SHP77 treated with DMSO at 0.1 percent for 48 hours (cell line): Measurements from ENCODE around the gene DUSP6.
"Not testable (repeated sequence)": the region's sequence is repeated elsewhere in the genome, so short reads cannot be mapped to it uniquely, and the experiment has no call there.

Source experiments
- DNase-seq: peaks from one replicate; lab custom pipeline; 2025; lab: John Stamatoyannopoulos, UW

DUSP6 gene

DNA sequence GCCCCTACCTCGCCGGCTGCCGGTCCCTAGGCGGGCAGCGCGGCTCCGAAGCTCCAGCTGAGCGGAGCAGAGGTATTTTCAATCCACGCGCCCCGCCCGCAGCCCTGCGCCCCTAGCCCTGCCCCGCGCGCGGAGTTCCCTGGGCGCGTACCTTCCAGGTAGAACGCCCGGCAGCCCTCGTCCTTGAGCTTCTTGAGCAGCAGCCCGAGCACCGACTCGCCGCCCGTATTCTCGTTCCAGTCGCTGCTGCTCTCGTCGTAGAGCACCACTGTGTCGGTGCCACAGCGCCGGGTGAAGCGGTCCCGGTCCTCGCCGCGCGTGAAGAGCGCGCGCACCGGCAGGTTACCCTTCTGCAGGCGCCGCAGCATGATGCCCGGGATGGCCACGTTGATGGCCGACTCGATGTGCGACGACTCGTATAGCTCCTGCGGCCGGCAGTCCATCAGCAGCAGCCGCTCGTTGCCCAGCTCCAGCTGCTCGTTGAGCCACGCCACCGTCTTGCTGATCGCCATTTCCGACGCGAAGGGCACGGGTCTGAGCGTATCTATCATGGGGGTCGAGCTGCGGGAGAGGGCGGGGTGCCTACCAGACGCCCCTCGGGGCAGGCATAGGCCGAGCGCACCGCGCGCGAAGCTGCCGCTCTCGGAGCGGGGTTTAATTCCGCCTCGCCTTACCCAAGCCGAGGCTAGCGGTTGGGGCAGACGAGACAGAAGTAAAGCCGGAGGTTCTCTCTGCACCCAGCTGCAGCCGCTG, 636 bp downstream of the DUSP6 start:
- DNase-seq = no peak

DNA sequence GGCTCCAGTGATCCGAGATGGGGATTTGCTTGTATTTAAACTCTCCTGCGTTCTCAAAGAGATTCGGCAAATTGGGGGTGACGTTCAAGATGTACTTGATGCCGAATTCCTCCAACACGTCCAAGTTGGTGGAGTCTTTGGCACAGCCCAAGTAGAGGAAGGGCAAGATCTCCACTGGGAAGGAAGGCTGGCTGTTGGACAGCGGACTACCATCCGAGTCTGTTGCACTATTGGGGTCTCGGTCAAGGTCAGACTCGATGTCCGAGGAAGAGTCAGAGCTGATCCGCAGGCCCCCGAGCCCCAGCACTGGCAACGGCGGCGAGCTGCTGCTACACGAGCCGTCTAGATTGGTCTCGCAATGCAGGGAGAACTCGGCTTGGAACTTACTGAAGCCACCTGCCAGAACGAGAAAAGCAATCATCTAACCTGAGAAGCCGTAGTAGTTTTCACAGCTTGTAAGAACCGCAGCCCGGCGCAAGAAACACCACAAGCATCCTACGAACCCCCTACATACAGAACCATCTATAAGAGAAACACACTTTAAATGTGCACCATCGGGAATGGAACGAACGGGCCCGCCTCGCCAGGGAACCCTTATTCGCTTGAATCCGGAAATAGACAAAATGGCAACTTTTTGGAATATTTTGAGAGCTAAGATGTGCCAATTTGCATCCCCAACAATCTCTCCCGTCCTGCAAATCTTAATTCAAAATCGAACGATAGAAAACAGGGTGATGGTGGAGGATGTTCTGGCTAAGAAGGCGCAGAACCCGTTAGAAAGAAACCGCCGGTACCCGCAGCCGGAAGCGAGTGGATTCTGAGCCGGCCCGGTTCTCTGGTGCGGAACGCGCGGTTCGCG, 1.4 kb downstream of the DUSP6 start:
- DNase-seq = no peak

DNA sequence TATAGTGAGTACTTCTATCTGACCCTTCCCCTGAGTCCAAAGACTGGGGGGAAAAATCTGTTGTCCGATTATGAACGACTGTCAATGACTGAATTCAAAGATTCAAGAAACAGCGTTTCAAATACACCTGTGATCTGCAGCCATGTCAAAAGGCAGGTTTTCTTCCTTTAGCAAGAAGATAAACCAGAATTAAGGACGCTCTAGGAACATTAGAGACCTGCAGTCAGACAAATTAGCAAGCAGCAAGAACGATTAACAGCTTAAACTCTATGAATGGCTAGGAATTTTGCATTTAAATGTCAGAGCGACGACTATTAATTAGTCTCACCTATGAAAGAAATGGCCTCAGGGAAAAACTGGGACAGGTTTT, 2.1 kb downstream of the DUSP6 start:
- no peak for DNase-seq

DNA sequence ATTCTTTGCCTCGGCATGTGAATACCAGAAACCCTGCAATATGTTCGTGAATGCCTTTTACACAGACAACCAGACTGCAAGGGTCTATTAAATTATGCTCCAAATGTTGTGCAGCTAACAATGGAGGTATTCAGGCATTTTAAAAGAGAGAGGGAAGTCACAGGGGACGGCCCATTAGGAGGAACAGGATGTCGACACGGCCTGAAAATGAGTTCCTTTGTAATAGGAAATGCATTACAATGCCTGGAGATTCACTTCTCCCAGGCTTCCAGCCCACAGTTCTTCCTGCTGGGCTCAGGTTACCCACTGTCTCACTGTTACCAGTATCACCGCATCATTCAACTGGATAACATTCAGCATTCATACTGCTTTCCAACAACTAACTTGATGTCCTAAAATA, 2.5 kb downstream of the DUSP6 start:
- DNase-seq = no peak

DNA sequence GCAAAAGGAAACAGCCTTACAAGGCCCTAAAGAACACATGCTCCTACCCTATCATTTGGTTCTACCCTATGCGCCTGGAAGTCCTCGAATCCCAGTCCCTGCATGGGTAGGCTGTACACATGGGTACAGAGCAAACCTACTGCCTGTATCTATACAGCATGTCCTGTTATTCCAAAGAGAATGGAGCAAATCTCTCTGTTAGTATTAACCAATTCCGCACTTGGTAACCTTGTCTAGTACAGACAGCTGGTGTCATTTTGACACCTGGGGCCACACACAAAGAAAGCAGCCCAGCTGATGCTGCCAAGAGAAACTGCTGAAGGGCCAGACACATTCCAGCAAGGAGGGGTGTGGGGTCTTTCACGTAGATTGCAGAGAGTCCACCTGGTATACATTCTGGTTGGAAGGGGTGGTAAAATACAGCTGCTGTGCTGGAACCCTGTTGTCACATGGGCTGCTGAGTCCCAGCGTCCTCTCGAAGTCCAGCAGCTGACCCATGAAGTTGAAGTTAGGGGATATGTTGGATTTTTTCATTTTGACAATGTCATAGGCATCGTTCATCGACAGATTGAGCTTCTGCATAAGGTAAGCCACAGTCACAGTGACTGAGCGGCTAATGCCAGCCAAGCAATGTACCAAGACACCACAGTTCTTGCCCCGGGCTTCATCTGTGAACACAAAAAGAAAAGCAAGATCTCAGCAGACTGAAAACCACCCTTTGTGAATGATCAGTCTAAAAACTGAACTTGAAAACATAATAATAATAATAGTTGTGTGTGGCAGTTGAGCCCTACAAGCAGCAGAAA, 3.2 kb downstream of the DUSP6 start:
- DNase-seq = peak; percentile 65

DNA sequence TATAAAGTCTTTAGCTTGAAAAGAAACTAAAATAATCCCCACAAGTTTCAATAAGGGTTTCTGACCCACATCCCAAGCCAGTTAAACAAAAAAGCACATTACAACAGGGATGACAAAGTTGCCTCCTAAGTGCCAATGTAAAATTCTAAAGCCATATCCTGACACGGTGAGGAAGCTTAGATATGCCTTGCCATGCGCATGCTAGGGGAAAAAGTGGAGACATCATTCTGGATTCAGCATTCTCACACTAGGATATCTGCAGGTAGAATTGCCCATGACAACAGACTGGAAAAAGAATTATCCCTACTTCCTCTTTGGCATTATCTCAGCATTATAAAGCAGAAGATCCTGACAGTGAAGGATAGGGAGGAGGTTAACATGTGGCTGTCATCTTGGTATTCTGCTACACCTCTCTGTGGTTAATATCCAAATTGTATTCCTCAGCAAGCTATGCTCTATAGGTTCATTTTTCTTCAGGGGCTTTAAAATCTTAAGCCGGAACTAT, 4.9 kb downstream of the DUSP6 start:
- DNase-seq = no peak

DNA sequence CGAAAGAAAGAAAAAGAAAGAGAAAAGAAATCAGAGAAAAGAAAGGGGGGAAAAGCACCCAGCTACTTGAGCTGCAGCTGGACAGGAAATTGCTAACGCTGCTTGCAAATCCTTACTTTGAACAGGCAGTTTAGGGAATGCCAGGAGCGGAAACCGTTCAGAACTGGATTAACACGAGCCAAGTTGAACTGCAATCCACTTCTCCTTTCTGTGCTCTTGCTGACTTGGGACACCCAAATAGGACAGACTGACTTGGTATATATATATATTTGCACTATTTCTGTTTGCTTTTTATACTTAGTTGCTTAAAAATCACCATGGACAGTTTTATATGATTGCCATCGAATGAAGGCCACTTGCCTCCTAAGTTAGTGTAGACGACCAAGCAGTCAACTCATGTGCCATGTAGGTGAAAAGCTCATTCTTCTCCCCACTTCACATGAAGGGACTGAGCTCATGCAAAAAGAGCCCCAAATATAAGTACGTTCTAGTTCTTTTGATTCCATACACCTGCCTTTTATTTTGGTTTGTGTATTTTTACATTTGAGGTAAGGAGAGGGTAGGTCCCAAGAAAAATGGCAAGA, 5.5 kb downstream of the DUSP6 start:
- DNase-seq = peak; percentile 95

DNA sequence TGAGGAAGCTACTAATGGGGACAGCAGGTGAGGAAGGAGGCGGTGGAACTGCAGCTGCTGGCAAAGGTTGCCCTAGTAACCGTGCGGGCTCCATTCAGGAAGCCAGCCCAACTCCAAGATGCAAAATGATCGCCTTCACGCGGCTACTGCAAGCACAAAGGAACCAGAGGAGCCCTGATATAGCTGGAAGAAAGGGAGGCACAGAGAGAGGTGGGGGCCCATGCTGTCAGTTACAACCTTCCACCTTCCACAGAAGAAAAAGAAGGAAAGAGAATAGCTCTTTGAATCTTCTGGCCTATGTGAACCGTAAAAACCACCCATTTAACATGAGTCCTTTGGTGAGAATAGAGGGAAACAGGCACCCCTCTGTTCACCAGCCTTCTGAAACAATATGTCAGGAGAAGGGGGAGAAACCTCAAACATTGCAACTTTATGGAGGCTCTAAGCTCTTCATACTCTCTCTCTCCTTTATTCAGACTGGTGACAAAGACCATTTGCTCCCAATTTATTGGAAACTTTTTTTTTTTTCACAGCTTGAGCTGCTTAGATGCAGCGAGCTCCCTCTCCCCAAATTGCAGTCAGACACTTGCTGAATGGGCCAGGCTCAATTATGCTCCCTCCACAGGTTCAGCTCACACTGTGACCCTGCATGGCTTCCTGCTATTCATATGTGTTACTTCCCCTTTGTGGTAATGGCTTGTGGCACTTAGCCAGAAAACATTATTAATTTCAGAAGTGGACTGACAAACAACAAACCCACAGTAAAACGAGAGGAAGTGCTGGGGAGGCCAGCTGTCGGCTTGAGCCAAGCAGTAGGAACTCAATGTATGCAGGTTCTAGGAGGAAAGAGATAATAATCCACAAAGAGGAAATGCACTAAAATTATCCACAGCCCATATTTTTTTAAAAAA, 6.2 kb downstream of the DUSP6 start:
- peak; percentile 97 for DNase-seq

DNA sequence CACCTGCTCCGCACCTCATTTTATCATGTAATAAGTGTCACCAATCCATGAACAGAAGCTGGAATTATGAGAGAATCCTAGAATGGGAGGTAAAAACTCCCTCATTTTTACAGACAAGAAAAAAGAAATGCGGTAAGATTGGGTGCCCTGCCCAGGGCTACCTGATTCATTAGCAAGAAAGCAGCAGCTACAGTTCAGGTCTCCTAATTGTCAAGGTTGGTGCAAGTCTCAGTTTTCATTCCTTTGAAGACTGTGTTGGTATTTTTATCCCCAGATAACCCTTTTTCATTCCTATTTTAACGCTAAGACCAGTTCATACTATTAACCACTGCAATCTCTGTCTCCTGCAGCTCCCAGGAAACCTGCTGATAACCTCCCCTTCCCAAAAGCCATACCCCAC, 6.9 kb downstream of the DUSP6 start:
- no peak for DNase-seq

DNA sequence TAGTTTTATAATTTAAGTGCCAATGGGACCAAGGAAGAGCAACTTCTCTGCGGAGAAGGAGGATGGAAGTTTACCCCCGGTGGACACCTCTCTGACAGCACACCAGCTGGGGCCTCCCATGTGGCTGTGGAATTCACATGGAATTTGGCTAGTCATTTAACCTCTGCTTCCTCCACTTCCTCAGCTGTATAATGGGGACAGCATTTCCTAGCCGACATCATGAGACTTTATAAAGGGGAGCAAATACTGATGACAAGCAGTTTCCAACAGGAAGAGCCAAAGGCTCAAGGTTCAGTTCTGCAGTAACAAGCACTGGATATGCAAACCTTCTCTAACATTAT, 7.5 kb downstream of the DUSP6 start:
- no peak for DNase-seq

DNA sequence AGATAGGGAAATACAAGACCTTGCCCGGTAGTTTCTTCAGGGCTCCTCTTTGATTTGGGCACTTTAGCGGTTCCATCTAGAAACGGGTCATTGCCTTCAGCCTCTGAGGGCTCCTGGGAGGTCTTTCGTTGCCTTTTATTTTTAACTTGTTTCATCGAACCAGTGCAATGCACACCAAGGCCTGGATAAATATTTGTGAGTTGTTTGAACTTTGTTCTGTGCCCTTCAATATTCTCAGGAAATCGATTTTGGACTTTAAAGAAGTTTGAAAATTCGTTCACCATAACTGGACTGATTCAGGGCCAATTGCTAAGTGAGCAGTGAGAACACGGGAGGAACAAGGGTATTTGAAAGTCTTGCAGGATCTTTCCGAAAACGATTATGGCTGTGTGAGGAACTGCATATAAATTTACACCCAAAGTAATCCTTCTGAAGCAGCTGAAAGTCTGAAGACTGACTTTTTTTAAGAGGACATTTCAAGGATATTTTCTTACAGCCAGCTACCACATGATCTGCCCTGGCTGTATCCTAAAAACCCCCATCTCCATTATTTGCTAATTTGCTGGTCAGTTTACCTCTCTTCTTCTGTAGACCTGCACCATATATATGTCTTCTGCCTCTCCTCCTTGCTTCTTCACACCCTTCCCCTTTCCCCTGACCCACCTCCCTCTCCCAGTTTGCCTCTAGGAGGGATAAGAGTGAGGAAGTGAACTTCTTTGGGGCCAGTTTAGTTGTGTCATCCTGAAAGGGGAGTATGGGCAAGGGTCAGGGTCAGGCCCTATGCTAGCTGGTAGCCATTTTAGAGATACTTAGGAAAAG, 8.0 kb downstream of the DUSP6 start:
- DNase-seq = no peak

DNA sequence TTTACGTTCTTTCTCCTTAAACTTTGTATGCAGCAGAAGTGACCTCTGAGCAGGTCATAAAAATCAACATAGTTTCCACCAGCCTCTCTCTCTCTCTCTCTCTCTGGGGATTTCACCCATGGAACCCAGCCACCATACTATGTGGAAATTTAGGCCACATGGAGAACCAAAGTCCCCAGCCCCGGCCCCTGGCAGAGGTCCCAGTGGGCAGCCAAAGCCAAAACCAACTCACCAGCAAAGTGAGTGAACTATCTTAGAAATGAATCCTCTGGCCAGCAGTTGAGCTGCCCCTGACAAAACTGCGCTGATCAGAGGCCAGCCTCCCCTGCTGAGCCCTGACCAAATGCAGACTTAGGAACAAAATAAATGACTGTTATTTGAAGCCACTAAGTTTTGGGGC, 9.2 kb downstream of the DUSP6 start:
- no peak for DNase-seq

DNA sequence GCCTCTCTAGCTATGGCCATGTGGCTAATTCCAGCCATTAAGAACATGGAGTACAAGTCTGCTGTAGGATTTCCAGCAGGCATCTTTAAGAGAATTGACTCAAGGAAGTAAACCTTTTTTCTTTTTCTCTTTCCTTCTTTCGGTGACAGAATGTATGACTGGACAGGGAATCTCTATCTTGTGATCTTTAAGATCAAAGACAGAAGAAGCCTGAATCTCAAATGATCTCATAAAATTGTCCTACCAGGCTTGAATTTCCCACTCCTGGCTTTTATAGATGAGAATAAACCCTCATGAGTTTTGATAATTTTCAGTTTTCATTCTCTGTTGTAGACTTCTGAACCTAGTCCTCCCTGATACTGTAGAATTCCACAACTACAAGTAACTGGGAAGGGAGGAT, 11.4 kb downstream of the DUSP6 start:
- DNase-seq = no peak

DNA sequence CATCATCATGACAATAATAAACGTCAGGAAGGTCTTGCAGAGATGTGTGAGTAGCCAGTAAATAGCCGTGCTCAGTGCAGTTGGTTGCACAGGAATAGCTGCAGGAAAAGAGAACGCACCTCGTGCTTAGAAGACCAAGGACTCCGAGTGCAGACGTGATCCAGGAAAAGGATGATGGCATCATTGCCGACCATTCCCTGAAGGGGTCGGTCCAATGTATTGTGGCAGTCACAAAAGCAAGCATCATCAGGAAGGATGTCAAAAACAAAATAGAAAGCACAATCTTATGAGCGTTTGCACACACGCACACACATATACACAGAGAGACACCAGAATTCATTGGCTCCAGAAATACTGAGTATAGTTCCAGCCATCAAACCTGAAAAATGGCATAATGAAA, 12.8 kb downstream of the DUSP6 start:
- DNase-seq = no peak

DNA sequence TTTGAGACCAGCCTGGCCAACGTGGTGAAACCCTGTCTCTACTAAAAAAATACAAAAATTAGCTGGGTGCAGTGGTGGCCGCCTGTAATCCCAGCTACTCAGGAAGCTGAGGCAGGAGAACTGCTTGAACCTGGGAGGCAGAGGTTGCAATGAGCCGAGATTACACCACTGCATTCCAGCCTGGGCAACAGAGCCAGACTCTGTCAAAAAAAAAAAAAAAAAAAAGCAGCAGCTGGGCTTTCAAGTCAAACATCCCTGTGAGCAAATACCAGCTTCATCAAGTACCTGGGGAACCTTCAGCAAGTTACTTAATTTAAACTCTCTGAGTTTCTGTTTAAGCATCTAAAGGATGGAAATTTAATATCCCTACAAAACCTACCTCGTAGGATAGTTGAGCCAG, 15.2 kb downstream of the DUSP6 start:
- DNase-seq = not testable (repeated sequence)

DNA sequence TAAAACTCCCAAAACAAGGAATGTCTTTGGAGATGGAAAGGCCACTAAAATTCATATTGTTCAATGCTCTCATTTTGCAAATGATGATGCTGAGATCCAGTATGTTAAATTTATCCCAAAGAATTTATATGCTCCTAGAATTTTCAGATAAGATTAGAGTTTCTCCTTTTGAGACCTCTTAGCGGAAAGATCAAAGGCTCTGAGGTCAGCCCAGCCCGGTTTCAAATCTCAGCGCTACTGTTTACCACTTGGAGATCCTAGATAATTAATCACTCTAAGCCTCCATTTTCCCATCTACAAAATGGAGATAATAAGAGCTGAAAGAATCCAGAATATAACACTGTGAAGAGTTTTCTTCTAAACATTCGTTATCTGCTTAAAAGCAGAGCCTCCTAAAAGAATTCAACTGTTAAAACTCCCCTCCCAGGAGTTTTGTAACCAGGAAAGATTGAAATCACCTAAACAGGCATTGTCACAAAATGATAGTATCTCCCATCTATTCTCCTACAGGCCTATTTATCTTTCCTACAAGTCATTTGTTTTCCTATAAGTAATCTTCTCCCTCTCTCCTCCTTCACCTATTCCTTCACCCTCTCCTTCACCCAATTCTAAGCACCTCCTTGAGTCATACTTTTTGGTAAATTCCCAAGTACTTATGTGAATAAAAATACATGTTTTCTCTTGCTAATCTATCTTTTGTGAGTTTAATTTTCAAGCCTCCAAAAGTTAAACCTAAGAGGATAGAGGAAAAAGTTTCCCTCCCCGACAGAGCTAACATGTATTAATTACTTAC, 16.7 kb downstream of the DUSP6 start:
- no peak for DNase-seq

DNA sequence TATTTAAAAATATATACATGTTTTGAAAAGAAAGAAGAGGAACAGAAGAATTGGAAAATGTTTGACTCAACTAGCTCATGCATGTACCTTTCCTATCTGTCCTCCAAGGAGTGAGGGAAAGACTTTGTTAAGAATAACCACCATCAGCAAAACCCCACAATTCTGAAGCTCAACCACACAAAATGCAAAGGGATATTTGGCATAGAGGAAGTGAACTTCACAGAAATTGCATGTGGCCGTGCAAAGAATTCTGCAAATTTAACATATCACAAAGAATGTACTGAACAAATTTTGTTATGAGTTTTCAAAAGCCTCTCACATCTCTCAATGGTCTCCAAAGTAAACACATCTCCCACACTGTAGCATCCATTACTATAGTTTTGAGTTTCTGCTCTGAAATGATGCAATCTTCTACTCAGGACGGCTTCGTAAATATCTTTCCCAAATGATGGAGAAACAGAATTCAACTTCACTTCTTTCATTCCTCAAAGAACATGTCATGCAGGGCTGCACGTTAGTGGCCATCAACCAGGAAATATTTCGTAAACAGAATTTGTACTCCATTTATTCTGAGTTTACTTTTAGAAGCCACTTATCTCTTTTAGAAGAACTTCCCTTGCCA, 17.6 kb downstream of the DUSP6 start:
- DNase-seq = no peak

DNA sequence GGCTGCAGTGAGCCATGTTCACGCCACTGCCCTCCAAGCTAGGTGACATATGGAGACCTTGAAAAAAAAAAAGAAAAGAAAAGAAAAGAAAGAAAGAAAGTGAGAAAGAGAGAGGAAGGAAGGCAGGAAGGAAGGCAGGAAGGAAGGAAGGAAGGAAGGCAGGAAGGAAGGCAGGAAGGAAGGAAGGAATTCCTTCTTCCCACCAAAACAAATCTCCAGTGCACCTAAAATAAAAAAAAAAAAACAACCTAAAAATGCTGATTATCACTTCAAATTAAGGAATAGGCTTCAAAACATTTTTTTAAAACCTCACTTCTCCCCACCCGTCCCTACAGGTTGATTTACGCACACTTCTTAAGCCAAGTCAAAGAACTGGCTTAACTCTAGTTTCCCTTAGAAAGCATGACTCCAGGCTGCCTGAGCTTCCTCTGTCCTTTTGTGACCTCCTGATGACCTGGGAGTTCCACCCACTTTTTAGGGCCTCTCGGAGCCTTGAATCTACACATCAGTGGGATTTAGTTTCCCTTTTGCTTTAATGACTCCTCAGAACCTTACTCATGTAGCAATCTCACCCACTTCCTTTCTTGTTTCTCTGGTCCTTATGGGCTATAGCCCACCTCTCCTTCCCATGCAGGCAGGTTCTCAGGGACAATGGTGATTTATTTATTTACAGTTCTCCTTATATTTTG, 18.6 kb downstream of the DUSP6 start:
- no peak for DNase-seq
